Neural progenitor cell (in vitro differentiated cells): Measurements from ENCODE around the gene DHRS12.

Experiments used
- CTCF ChIP-seq: fragments of 200-600 bp; sonication (generic); IDR thresholded peaks from 2 replicates; pipeline ENCODE4 v1.5.1; 2017; ENCODE audit warnings: antibody characterized with exemption, mild to moderate bottlenecking
- EZH2 ChIP-seq: fragments of 200-600 bp; sonication (generic); IDR thresholded peaks from 2 replicates; pipeline ENCODE4 v1.6.1; 2017; ENCODE audit warnings: antibody characterized with exemption, mild to moderate bottlenecking, moderate library complexity

GRCh38 chr13:51745243-51745642 lies 58.7 kb downstream of the DHRS12 start:
- no peak for TF ChIP-seq CTCF
- TF ChIP-seq EZH2 = no peak
